B cell (primary cell): ENCODE measurements around the gene SPEF1.

Experiments used
- CTCF ChIP-seq: fragments of 200-600 bp; IDR thresholded peaks from one replicate; pipeline ENCODE4 v1.8.0; 2022; ENCODE audit warnings: antibody characterized with exemption, mild to moderate bottlenecking
- EZH2 ChIP-seq: IDR thresholded peaks from 2 replicates; pipeline ENCODE4 v1.6.1; 2012; ENCODE audit warnings: borderline replicate concordance, low read depth, mild to moderate bottlenecking, moderate library complexity, low read length; ENCODE audit not compliant: insufficient read depth, poor library complexity, severe bottlenecking

GRCh38 chr20:3819411-3820047 is 38.3 kb upstream of the SPEF1 start:
- no peak for TF ChIP-seq CTCF
- TF ChIP-seq EZH2 = no peak
